ENCODE data around the gene QTRT2. TPM values are rescaled to one million over a fixed set of nuclear protein-coding genes. Genes with fewer than 3 reads are reported as not detected.

QTRT2 gene
- polyA plus RNA-seq, 1 donor from 2014 or later, result 16.3 TPM

- Histone ChIP-seq H3F3A (ENCODE audit: insufficient read depth, low read length, poor library complexity, severe bottlenecking) (no peaks in the 10 kb centered on the region), H3K9me3 (ENCODE audit: low read length) (no peaks in the 10 kb centered on the region), H3K36me3 (ENCODE audit: insufficient read depth, low read length) (no peaks in the 10 kb centered on the region), H4K20me1 (ENCODE audit: insufficient read depth) (no peaks in the 10 kb centered on the region), H3K4me3 (ENCODE audit: low read length) (no peak overlapping the region), H3K4me2 (ENCODE audit: low read length) (no peak overlapping the region), H2AFZ (ENCODE audit: low read depth, low read length) (no peak overlapping the region), H3K79me2 (replicated peaks; ENCODE audit: insufficient read depth, low read length) (no peaks in the 10 kb centered on the region), H3K27ac (ENCODE audit: low read length) (no peak overlapping the region), H3K9me2 (ENCODE audit: insufficient read depth, low read length) (no peaks in the 10 kb centered on the region), H3K27me3 (ENCODE audit: insufficient read depth, low read depth, low read length) (no peaks in the 10 kb centered on the region), H3K9ac (ENCODE audit: low read length) (no peak overlapping the region)
- TF ChIP-seq REST (IDR thresholded peaks at IDR 0.05; ENCODE audit: borderline replicate concordance) (no peak), CTCF (IDR thresholded peaks at IDR 0.05; ENCODE audit: poor library complexity, severe bottlenecking) (no peak), POLR2AphosphoS5 (IDR thresholded peaks at IDR 0.05) (no peak), RAD21 (conservative IDR thresholded peaks at IDR 0.05) (no peak)
Observed at GRCh38 chr3:114110439-114110838, 53.9 kb downstream of the QTRT2 start.

DNA sequence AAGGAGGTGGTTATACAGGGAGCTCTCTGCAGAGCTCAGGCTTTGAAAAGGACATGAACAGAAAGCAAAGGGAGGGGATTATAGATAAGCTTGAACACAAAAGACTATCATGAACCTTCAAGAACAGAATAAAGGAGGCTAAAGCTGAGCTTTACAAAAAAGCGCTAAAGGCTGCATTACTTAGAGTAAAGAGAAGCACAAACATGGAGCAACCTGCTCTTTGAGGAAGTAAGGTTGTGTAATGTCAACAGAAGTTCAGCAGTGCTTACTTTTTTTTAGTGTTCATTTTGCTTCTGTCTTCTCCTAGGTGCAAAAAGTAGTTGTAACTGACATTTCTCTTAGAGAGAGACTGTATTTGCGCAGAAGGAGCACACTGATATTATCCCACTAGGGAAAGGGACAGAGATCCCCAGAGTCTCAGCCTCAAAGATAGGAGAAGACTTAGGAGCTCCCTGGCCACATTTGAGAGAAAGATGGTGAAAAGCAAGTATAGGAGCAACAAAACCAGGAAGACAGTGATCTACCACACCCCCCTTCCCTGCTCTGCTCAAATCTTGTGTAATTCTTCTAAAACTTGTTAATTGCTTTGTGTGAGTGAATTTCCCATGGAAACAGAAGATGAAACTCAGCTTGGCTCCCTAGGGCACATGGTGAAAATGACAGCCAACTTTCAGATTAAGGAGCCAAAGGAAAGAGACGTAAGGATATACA lies 54.7 kb downstream of the QTRT2 start:
- TF ChIP-seq POLR2AphosphoS5 (IDR thresholded peaks at IDR 0.05) (no peak), CTCF (IDR thresholded peaks at IDR 0.05; ENCODE audit: poor library complexity, severe bottlenecking) (no peak), REST (IDR thresholded peaks at IDR 0.05; ENCODE audit: borderline replicate concordance) (no peak), TAF1 (IDR thresholded peaks at IDR 0.05; ENCODE audit: low read depth) (no peak), MXI1 (conservative IDR thresholded peaks at IDR 0.05; ENCODE audit: poor library complexity, severe bottlenecking) (no peak), RAD21 (conservative IDR thresholded peaks at IDR 0.05) (no peak), EP300 (conservative IDR thresholded peaks at IDR 0.05; ENCODE audit: poor library complexity, severe bottlenecking) (no peak), SMC3 (conservative IDR thresholded peaks at IDR 0.05; ENCODE audit: poor library complexity) (no peak), EZH2 (IDR thresholded peaks at IDR 0.05; ENCODE audit: borderline replicate concordance, insufficient read depth, low read length, poor library complexity, severe bottlenecking) (no peak)
- Histone ChIP-seq H3F3A (ENCODE audit: insufficient read depth, low read length, poor library complexity, severe bottlenecking) (no peaks in the 10 kb centered on the region), H3K4me3 (ENCODE audit: low read length) (no peak overlapping the region), H3K4me2 (ENCODE audit: low read length) (no peak overlapping the region), H2AFZ (ENCODE audit: low read depth, low read length) (no peak overlapping the region), H3K27ac (ENCODE audit: low read length) (no peak overlapping the region), H3K9me2 (ENCODE audit: insufficient read depth, low read length) (no peaks in the 10 kb centered on the region), H3K27me3 (ENCODE audit: insufficient read depth, low read depth, low read length) (no peaks in the 10 kb centered on the region), H3K79me2 (replicated peaks; ENCODE audit: insufficient read depth, low read length) (no peaks in the 10 kb centered on the region), H4K20me1 (ENCODE audit: insufficient read depth) (no peaks in the 10 kb centered on the region), H3K36me3 (ENCODE audit: insufficient read depth, low read length) (no peaks in the 10 kb centered on the region), H3K9ac (ENCODE audit: low read length) (no peak overlapping the region), H3K9me3 (ENCODE audit: low read length) (no peaks in the 10 kb centered on the region)
